ENCODE data around the gene PUS1. TPM values are rescaled to one million over a fixed set of nuclear protein-coding genes. Genes with fewer than 3 reads are reported as not detected.

Gene PUS1
- total and polyA plus RNA-seq, 3 experiments from 2014 or later, result 25.0 to 107 (median 101) TPM

DNA sequence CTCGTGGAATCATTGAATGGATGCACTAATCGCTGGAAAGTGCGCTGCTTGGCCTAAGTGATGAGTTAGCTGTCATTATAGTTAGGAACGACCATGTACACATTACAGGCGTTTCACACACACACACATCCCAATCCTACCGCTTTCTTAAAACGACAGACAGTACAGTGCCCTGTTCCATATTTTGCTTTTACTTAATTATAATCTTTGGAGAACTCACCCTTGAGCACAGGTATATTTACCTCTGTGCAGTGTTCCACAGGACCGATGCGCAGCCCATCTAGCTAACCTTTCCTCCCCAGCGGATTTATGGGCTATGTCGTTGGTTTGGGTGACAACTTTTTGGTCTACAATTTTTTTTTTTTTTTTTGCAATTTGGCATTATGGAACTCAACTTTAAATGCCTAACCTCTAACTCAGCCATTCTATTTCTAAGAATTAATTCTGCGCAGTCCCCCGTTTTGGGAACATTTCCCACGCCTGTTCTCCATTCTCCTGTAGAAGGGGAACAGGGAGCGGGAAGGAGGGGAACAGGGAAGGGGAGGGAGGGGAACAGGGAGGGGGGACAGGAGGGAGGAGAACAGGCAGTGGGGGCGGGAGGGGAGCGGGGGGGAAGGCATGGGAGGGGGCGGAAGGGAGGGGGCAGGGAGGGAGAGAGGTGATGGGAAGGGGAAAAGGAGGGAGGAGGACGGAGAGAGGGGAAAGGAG lies 35.3 kb upstream of the PUS1 start:
- ChIA-PET CTCF (no interaction called here), POLR2A (no interaction called here)
- Histone ChIP-seq H3K4me1 (ENCODE audit: insufficient read depth, low read length) (peaks cover 16% of the 10 kb centered on the region), H3K36me3 (ENCODE audit: insufficient read depth, low read length) (no peaks in the 10 kb centered on the region), H3K4me3 (ENCODE audit: low read length) (no peak overlapping the region), H3K27me3 (ENCODE audit: insufficient read depth, low read length, poor library complexity, severe bottlenecking) (no peaks in the 10 kb centered on the region), H3K9me3 (ENCODE audit: low read length) (no peaks in the 10 kb centered on the region), H3K27ac (ENCODE audit: low read depth, low read length) (no peak overlapping the region)
- peak overlapping the region; percentile 39 to 88 (median 70) for H3K4me3 Mint-ChIP-seq
- DNase-seq, result no peak
- peaks cover 0 to 6% of the 10 kb centered on the region in 2 donors for H3K27me3 Mint-ChIP-seq
- H3K27ac Mint-ChIP-seq, result peak overlapping the region; percentile 14 to 78 (median 45)
- H3K36me3 Mint-ChIP-seq, result peaks cover 0 to 7% (median 0%) of the 10 kb centered on the region in 3 donors
- H3K9me3 Mint-ChIP-seq, result no peaks in the 10 kb centered on the region
- peaks cover 9 to 27% (median 14%) of the 10 kb centered on the region in 3 donors for H3K4me1 Mint-ChIP-seq

DNA sequence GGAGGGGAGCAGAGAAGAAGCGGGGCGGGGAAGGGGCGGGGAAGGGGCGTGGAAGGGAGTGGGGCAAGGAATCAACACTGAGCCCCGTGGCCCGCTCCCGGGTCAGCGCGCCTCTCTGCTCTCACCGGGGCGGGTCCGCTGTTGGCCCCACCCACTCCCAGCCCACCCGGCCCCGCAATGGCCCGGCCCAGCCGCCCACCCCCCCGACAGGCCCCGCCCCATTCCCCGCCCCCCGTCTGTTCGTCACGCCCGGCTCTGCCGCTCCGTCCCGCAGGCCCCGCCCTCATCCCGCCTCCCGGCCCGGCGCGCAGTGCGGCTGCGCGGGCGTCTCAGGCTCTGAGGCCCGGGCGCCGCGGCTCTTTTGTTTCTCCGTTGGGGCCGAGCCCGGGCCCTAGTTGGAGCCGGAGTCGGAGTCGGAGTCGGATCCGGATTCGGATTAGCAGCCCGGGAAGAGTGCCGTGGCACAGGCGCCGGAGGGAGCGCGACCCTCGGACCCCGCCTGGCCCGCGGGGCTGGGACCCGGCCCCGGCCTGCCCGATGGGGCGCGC lies 34.7 kb upstream of the PUS1 start, which contains the start of gene ULK1:
Gene ULK1 (plus strand): TSS at position 310 of the 548 bp plus-strand sequence. CDS start 380 bp downstream, outside the sequence.
- Mint-ChIP-seq H3K4me3 (peak within 1 kb of the TSS; percentile 82 to 91 (median 89)), H3K36me3 (peaks cover 0 to 7% (median 0%) of the 10 kb centered on the region in 3 donors)
- H3K4me3 ChIP-seq (ENCODE audit: low read length), result peak within 1 kb of the TSS; percentile 70

DNA sequence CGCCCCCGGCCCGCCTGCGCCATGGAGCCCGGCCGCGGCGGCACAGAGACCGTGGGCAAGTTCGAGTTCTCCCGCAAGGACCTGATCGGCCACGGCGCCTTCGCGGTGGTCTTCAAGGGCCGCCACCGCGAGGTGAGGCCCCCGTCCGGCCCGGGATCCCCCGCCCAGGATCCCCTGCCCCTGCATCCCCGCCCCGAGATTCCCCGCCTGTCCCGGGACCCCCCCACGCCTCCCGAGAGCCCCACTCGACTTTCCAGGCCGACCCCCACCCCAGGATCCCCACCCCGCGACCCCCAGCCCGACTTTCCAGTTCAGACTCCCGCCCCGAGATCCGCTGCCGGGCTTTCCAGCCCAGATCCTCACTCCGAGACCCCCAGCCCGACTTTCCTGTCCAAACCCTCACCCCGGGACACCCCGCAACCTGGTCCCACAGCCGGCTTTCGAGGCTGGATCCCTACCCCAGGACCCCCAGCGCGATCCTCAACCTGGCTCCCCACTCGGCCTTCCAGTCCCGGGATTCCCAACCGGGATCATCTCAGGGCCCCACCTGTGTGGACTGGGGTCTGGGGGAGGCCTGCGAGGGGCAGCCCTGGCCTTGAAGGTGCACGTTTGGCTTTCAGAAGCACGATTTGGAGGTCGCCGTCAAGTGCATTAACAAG lies 34.0 kb upstream of the PUS1 start:
- ChIA-PET POLR2A (no interaction called here), CTCF (no interaction called here)
- Histone ChIP-seq H3K4me3 (ENCODE audit: low read length) (peak overlapping the region; percentile 70), H3K4me1 (ENCODE audit: insufficient read depth, low read length) (peaks cover 16% of the 10 kb centered on the region), H3K27me3 (ENCODE audit: insufficient read depth, low read length, poor library complexity, severe bottlenecking) (no peaks in the 10 kb centered on the region), H3K9me3 (ENCODE audit: low read length) (no peaks in the 10 kb centered on the region), H3K36me3 (ENCODE audit: insufficient read depth, low read length) (no peaks in the 10 kb centered on the region), H3K27ac (ENCODE audit: low read depth, low read length) (peak overlapping the region; percentile 59)
- H3K36me3 Mint-ChIP-seq, result peaks cover 0 to 8% (median under 1%) of the 10 kb centered on the region in 3 donors
- DNase-seq, result no peak
- H3K9me3 Mint-ChIP-seq, result no peaks in the 10 kb centered on the region
- H3K4me3 Mint-ChIP-seq, result peak overlapping the region; percentile 82 to 91 (median 89)
- H3K27me3 Mint-ChIP-seq, result peaks cover 0 to 2% of the 10 kb centered on the region in 2 donors
- H3K27ac Mint-ChIP-seq, result peak overlapping the region; percentile 64 to 96 (median 85)
- H3K4me1 Mint-ChIP-seq, result peaks cover 9 to 29% (median 15%) of the 10 kb centered on the region in 3 donors

More for the DNA sequence above, 34.7 kb upstream of the PUS1 start, which contains the start of gene ULK1:
- no peaks in the 10 kb centered on the region for H3K9me3 Mint-ChIP-seq
- peaks cover 9 to 27% (median 14%) of the 10 kb centered on the region in 3 donors for H3K4me1 Mint-ChIP-seq
- H3K9me3 ChIP-seq (ENCODE audit: low read length), result no peaks in the 10 kb centered on the region
- H3K4me1 ChIP-seq (ENCODE audit: insufficient read depth, low read length), result peaks cover 16% of the 10 kb centered on the region
- H3K27ac Mint-ChIP-seq, result peak within 1 kb of the TSS; percentile 64 to 96 (median 85)
- H3K27me3 Mint-ChIP-seq, result peaks cover 0 to 6% of the 10 kb centered on the region in 2 donors
- peak within 1 kb of the TSS; percentile 59 for H3K27ac ChIP-seq (ENCODE audit: low read depth, low read length)
- H3K36me3 ChIP-seq (ENCODE audit: insufficient read depth, low read length), result no peaks in the 10 kb centered on the region
- no peaks in the 10 kb centered on the region for H3K27me3 ChIP-seq (ENCODE audit: insufficient read depth, low read length, poor library complexity, severe bottlenecking)
- POLR2A ChIA-PET, result no interaction called here
- DNase-seq, result peak; percentile 89 to 93 (median 90)
- CTCF ChIA-PET, result no interaction called here

DNA sequence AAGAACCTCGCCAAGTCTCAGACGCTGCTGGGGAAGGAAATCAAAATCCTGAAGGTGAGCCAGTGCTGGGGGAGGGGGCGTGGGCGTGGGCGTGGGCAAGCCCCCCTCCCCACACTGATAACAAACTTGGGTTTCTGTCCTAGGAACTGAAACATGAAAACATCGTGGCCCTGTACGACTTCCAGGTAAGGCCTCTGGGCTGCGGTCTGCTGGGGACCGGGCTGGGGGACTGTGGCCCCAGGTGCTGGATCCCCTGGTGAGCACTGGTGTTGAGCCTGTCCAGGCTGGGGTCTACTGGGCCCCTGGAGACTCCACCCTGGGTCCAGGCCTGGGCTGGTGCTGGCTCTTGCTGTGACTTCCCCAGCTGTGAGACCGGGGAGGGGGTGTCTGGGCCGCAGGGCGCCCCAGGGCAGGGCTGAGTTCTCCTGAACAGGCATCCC lies 33.4 kb upstream of the PUS1 start:
- peak overlapping the region; percentile 82 to 91 (median 89) for H3K4me3 Mint-ChIP-seq
- DNase-seq, result peak in 2 of 5 donors; percentile 57 to 62
- Histone ChIP-seq H3K9me3 (ENCODE audit: low read length) (no peaks in the 10 kb centered on the region), H3K4me1 (ENCODE audit: insufficient read depth, low read length) (peaks cover 16% of the 10 kb centered on the region), H3K27ac (ENCODE audit: low read depth, low read length) (peak overlapping the region; percentile 59), H3K36me3 (ENCODE audit: insufficient read depth, low read length) (no peaks in the 10 kb centered on the region), H3K27me3 (ENCODE audit: insufficient read depth, low read length, poor library complexity, severe bottlenecking) (no peaks in the 10 kb centered on the region), H3K4me3 (ENCODE audit: low read length) (peak overlapping the region; percentile 70)
- H3K27ac Mint-ChIP-seq, result peak overlapping the region; percentile 64 to 96 (median 85)
- H3K36me3 Mint-ChIP-seq, result peaks cover 0 to 9% (median 1%) of the 10 kb centered on the region in 3 donors
- H3K4me1 Mint-ChIP-seq, result peaks cover 9 to 31% (median 17%) of the 10 kb centered on the region in 3 donors
- no peaks in the 10 kb centered on the region for H3K9me3 Mint-ChIP-seq
- POLR2A ChIA-PET, result no interaction called here
- peaks cover 0 to 2% of the 10 kb centered on the region in 2 donors for H3K27me3 Mint-ChIP-seq
- CTCF ChIA-PET, result no interaction called here

DNA sequence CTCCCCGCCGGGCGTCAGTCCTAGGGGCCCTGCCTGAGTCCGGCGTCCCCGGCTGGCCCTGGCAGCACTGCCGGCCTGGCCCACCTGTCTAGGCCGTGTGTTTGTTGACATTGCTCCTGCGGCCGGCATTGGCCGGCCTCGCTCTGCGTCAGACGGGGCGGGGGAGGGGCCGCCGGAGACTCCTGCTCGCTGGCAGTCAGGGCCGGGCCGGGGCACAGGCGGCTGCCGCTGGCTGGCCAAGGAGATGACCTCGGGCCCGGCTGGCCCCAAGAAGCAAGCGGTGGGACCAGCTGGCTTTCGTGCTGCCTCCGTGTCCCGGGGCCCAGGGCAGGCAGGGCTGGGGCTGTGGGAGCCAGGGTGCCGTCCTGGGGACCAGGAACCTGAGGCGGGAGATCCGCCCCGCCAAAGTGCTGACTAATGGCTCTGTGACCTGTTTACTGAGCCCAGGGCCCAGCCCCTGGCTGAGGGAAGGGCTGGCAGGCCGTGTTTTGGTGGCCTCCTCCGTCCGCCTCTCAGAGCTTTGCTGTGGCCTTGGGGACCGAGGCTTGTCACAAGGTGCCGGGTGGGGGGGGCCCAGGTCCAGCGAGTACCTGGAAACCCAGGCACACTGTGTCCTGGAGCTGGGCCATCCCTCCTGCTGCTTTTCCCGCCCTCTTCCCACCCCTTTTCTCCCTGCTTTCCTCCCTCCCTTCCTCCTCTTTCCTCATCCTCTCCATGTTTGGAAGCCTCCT lies 32.8 kb upstream of the PUS1 start:
- H3K4me3 ChIP-seq (ENCODE audit: low read length), result peak overlapping the region; percentile 70
- Mint-ChIP-seq H3K4me1 (peaks cover 9 to 31% (median 17%) of the 10 kb centered on the region in 3 donors), H3K36me3 (peaks cover 0 to 9% (median 1%) of the 10 kb centered on the region in 3 donors), H3K9me3 (no peaks in the 10 kb centered on the region), H3K27me3 (peaks cover 0 to 2% of the 10 kb centered on the region in 2 donors), H3K4me3 (peak overlapping the region; percentile 82 to 91 (median 89)), H3K27ac (peak overlapping the region in 5 of 8 donors; percentile 43 to 86 (median 74))
- CTCF ChIA-PET, result no interaction called here
- no peaks in the 10 kb centered on the region for H3K9me3 ChIP-seq (ENCODE audit: low read length)
- peak overlapping the region; percentile 59 for H3K27ac ChIP-seq (ENCODE audit: low read depth, low read length)
- POLR2A ChIA-PET, result interaction anchor here (1.0 kb wide), 1 partner anchor 53 kb away, joined by 4 read pairs; the partner anchor contains the start of gene EP400
- peaks cover 16% of the 10 kb centered on the region for H3K4me1 ChIP-seq (ENCODE audit: insufficient read depth, low read length)
- no peaks in the 10 kb centered on the region for H3K36me3 ChIP-seq (ENCODE audit: insufficient read depth, low read length)
- H3K27me3 ChIP-seq (ENCODE audit: insufficient read depth, low read length, poor library complexity, severe bottlenecking), result no peaks in the 10 kb centered on the region
- DNase-seq, result peak in 4 of 5 donors; percentile 46 to 63 (median 56)

DNA sequence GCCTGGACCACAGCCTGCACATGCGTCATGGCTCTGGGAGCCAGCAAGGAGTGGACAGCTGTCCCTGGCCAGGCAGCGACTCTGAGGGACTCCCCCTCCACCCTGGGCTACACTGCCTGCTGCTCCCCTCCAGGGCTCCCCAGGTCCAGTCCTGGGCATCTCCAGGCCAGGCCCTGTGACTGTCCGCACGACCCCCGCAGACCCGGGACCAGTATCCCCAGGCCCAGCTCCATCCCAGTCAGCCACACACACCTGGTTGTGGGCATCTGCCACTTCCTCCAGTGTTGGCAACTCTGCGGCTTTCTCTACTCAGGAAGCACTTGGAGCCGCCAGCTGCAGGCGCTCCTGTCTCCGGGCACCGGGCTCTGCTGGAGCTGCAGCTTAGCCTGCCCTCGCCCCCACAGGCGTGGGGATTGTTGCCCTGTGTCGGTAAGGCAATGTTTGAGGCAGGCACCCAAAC lies 32.2 kb upstream of the PUS1 start:
- CTCF ChIA-PET, result no interaction called here
- Histone ChIP-seq H3K36me3 (ENCODE audit: insufficient read depth, low read length) (no peaks in the 10 kb centered on the region), H3K4me3 (ENCODE audit: low read length) (peak overlapping the region; percentile 70), H3K27me3 (ENCODE audit: insufficient read depth, low read length, poor library complexity, severe bottlenecking) (no peaks in the 10 kb centered on the region), H3K9me3 (ENCODE audit: low read length) (no peaks in the 10 kb centered on the region), H3K27ac (ENCODE audit: low read depth, low read length) (peak overlapping the region; percentile 59), H3K4me1 (ENCODE audit: insufficient read depth, low read length) (peaks cover 16% of the 10 kb centered on the region)
- Mint-ChIP-seq H3K9me3 (no peaks in the 10 kb centered on the region), H3K36me3 (peaks cover 0 to 9% (median 1%) of the 10 kb centered on the region in 3 donors), H3K27me3 (peaks cover 0 to 2% of the 10 kb centered on the region in 2 donors), H3K4me3 (peak overlapping the region; percentile 34 to 91 (median 89)), H3K27ac (peak overlapping the region in 3 of 8 donors; percentile 36 to 56 (median 43)), H3K4me1 (peaks cover 9 to 37% (median 17%) of the 10 kb centered on the region in 3 donors)
- POLR2A ChIA-PET, result interaction anchor here (1.0 kb wide), 1 partner anchor 53 kb away, joined by 4 read pairs; the partner anchor contains the start of gene EP400
- no peak for DNase-seq

DNA sequence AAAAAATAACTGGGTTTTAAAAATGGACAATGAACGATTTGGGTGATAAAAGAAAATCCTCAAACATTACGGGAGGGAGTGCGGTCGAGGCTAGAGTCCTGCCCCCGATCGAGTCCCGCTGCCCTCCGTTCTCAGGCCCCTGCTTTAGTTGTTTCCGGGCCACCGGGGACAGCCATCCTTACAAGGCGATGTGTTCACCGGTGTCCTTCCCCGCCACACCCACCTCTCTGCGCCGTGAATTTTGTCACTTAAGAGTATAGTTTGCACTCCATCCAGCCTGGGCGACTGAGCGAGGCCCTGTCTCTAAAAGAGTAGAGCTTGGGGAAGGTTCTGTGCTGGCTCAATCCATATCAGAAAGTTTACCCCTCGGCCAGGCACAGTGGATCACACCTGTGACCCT lies 31.8 kb upstream of the PUS1 start:
- CTCF ChIA-PET, result no interaction called here
- Mint-ChIP-seq H3K27me3 (peaks cover 0 to 2% of the 10 kb centered on the region in 2 donors), H3K9me3 (no peaks in the 10 kb centered on the region), H3K36me3 (peaks cover 0 to 9% (median 1%) of the 10 kb centered on the region in 3 donors), H3K27ac (peak overlapping the region in 3 of 8 donors; percentile 36 to 64 (median 60)), H3K4me1 (peaks cover 9 to 39% (median 17%) of the 10 kb centered on the region in 3 donors), H3K4me3 (peak overlapping the region; percentile 34 to 82 (median 53))
- DNase-seq, result no peak
- Histone ChIP-seq H3K36me3 (ENCODE audit: insufficient read depth, low read length) (no peaks in the 10 kb centered on the region), H3K9me3 (ENCODE audit: low read length) (no peaks in the 10 kb centered on the region), H3K27ac (ENCODE audit: low read depth, low read length) (no peak overlapping the region), H3K4me3 (ENCODE audit: low read length) (no peak overlapping the region), H3K4me1 (ENCODE audit: insufficient read depth, low read length) (peaks cover 16% of the 10 kb centered on the region), H3K27me3 (ENCODE audit: insufficient read depth, low read length, poor library complexity, severe bottlenecking) (no peaks in the 10 kb centered on the region)
- POLR2A ChIA-PET, result no interaction called here
